PC-3 (cell line): ENCODE data around the gene UPK2. TPM values are rescaled to one million over a fixed set of nuclear protein-coding genes. Genes with fewer than 3 reads are reported as not detected.

Source experiments
- ATAC-seq: fragments of 200-7000 bp; cut with Tn5 transposase; 2 replicates; pipeline ENCODE4 v1.9.1; 2020; ENCODE audit warnings: mild to moderate bottlenecking, moderate library complexity
- BruUV-seq: library from RNA; stranded (reverse); fragments of 400-500 nt; replicated peaks from 2 replicates; lab custom pipeline; 2021; lab: Mats Ljungman, UMichigan
- CTCF ChIA-PET: fragments of 300-600 bp; sonication (Branson Sonifier 250); formaldehyde crosslinking; loops from one replicate; lab custom pipeline; 2022; ENCODE audit warnings: antibody characterized with exemption; lab: Charles Lee
- POLR2A ChIA-PET: fragments of 300-600 bp; sonication (Branson Sonifier 250); formaldehyde crosslinking; loops from one replicate; lab custom pipeline; 2022; ENCODE audit warnings: antibody characterized with exemption; ENCODE audit not compliant: unreplicated experiment; lab: Charles Lee
- DNase-seq: peaks from one replicate; pipeline ENCODE4 v3.0.0-alpha.2; 2015
- H2AFZ ChIP-seq: fragments of 300-600 bp; sonication (generic); 2 replicates; pipeline ENCODE4 v1.6.0; 2016; ENCODE audit warnings: antibody characterized with exemption, low read length
- H3F3A ChIP-seq: fragments of 300-600 bp; sonication (generic); one replicate; pipeline ENCODE4 v1.6.0; 2017; ENCODE audit warnings: antibody characterized with exemption, low read length, control low read depth, mild to moderate bottlenecking; ENCODE audit not compliant: unreplicated experiment
- H3K27ac ChIP-seq: fragments of 300-600 bp; sonication (generic); 2 replicates; pipeline ENCODE4 v1.5.1; 2016; ENCODE audit warnings: mild to moderate bottlenecking, low read length
- H3K27me3 ChIP-seq: fragments of 300-600 bp; sonication (generic); 2 replicates; pipeline ENCODE4 v1.6.1; 2016; ENCODE audit warnings: low read length, mixed read lengths
- H3K36me3 ChIP-seq: fragments of 300-600 bp; sonication (generic); 2 replicates; pipeline ENCODE4 v1.6.1; 2016; ENCODE audit warnings: low read depth, mixed run types, low read length, mixed read lengths
- H3K4me1 ChIP-seq: fragments of 300-600 bp; sonication (generic); 2 replicates; pipeline ENCODE4 v1.5.1; 2016; ENCODE audit warnings: low read length; ENCODE audit not compliant: insufficient read depth
- H3K4me2 ChIP-seq: fragments of 300-600 bp; sonication (generic); 2 replicates; pipeline ENCODE4 v1.6.0; 2016; ENCODE audit warnings: low read length
- H3K4me3 ChIP-seq: fragments of 300-600 bp; sonication (generic); 2 replicates; pipeline ENCODE4 v1.5.1; 2016; ENCODE audit warnings: mild to moderate bottlenecking, low read length, mixed read lengths
- H3K79me2 ChIP-seq: fragments of 300-600 bp; sonication (generic); 2 replicates; pipeline ENCODE4 v1.6.1; 2017; ENCODE audit warnings: low read length, mixed read lengths
- H3K9ac ChIP-seq: fragments of 300-600 bp; sonication (generic); 2 replicates; pipeline ENCODE4 v1.6.0; 2016; ENCODE audit warnings: mild to moderate bottlenecking, low read length
- H3K9me2 ChIP-seq: fragments of 300-600 bp; sonication (generic); replicated peaks from 2 replicates; pipeline ENCODE4 v1.6.1; 2016; ENCODE audit warnings: mixed run types, low read length, mixed read lengths
- H3K9me3 ChIP-seq: fragments of 300-600 bp; sonication (generic); 2 replicates; pipeline ENCODE4 v1.6.1; 2016; ENCODE audit warnings: low read length, mixed read lengths
- H4K20me1 ChIP-seq: fragments of 300-600 bp; sonication (generic); 2 replicates; pipeline ENCODE4 v1.6.1; 2016; ENCODE audit warnings: low read length, mixed read lengths
- EZH2 ChIP-seq: fragments of 300-600 bp; sonication (generic); IDR thresholded peaks from one replicate; pipeline ENCODE4 v1.6.1; 2017; ENCODE audit warnings: antibody characterized with exemption, mild to moderate bottlenecking, low read length; ENCODE audit not compliant: unreplicated experiment
- EZH2phosphoT487 ChIP-seq: fragments of 300-600 bp; sonication (generic); IDR thresholded peaks from 2 replicates; pipeline ENCODE4 v1.6.1; 2018; ENCODE audit warnings: mild to moderate bottlenecking, antibody characterized with exemption, low read length, borderline replicate concordance
- intact Hi-C: fragments of 100-400 bp; cut with micrococcal nuclease; formaldehyde crosslinking; loops from 2 replicates; pipeline ENCODE4 v1.9.0; 2023
- microRNA-seq: library from miRNA; unstranded; fragments of <30 nt; microRNA quantifications from one replicate; pipeline ENCODE4 v1.1.0, GENCODE V29; 2020; ENCODE audit not compliant: unreplicated experiment
- total RNA-seq: library from RNA; depleted of rRNA; stranded (reverse); fragments of >200 nt; gene quantifications from 2 replicates; pipeline ENCODE4 v1.2.3, GENCODE V29; 2014; rRNA removed
- TF ChIP-seq, protein P1 (sequence below): fragments of 300-600 bp; sonication (generic); conservative IDR thresholded peaks from 2 replicates; pipeline ENCODE4 v1.5.1; 2017; ENCODE audit warnings: antibody characterized with exemption, low read depth, mild to moderate bottlenecking, low read length

Gene UPK2
- total RNA-seq, 1 experiment from 2014 or later, result 0.44 TPM

DNA sequence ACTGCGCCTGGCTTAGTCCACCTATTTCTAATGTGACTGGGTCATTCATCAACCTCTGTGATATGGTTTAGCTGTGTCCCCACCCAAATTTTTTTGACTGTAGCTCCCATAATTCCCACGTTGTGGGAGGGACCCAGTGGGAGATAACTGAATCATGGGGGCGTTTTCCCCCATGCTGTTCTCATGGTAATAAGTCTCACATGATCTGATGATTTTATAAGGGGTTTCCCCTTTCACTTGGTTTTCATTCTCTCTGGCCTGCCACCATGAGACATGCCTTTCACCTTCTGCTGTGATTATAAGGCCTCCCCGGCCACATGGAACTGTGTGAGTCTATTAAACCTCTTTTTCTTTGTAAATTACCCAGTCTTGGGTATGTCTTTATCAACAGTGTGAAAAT lies 50.6 kb downstream of the UPK2 start:
- DNase-seq, result no peak
- Histone ChIP-seq H2AFZ (no peak overlapping the region), H3K27me3 (no peaks in the 10 kb centered on the region), H3K4me3 (no peak overlapping the region), H3K9ac (no peak overlapping the region), H3K4me2 (no peak overlapping the region), H3K36me3 (peaks cover 41% of the 10 kb centered on the region), H4K20me1 (no peaks in the 10 kb centered on the region), H3K27ac (no peak overlapping the region), H3K9me2 (no peaks in the 10 kb centered on the region), H3K4me1 (no peaks in the 10 kb centered on the region), H3K79me2 (peaks cover 8% of the 10 kb centered on the region), H3K9me3 (no peaks in the 10 kb centered on the region), H3F3A (no peaks in the 10 kb centered on the region)
- BruUV-seq, result no TSS peak
- intact Hi-C loops, result no loop called here
- TF ChIP-seq EZH2 (no peak), EZH2phosphoT487 (no peak)
- TF ChIP-seq, protein P1, sequence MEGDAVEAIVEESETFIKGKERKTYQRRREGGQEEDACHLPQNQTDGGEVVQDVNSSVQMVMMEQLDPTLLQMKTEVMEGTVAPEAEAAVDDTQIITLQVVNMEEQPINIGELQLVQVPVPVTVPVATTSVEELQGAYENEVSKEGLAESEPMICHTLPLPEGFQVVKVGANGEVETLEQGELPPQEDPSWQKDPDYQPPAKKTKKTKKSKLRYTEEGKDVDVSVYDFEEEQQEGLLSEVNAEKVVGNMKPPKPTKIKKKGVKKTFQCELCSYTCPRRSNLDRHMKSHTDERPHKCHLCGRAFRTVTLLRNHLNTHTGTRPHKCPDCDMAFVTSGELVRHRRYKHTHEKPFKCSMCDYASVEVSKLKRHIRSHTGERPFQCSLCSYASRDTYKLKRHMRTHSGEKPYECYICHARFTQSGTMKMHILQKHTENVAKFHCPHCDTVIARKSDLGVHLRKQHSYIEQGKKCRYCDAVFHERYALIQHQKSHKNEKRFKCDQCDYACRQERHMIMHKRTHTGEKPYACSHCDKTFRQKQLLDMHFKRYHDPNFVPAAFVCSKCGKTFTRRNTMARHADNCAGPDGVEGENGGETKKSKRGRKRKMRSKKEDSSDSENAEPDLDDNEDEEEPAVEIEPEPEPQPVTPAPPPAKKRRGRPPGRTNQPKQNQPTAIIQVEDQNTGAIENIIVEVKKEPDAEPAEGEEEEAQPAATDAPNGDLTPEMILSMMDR, result no peak
- no peak for ATAC-seq
- ChIA-PET CTCF (no interaction called here), POLR2A (no interaction called here)

Small RNA genes within 50 kb of the gene (microRNA-seq; reads per million reads assigned to microRNA genes)
- gene MIR4492, result 0.75 reads per million

Other genes starting within 250 kb of the UPK2 start
- 59.4 and 66.3 TPM in 2 replicates for gene DDX6, start 165.1 kb upstream of the UPK2 start, total RNA-seq
- not detected in 2 replicates for gene CXCR5, start 72.4 kb upstream of the UPK2 start, total RNA-seq
- gene BCL9L, start 30.4 kb upstream of the UPK2 start, total RNA-seq, result 49.7 and 68.2 TPM in 2 replicates
- not detected in 2 replicates for gene FOXR1, start 15.5 kb downstream of the UPK2 start, total RNA-seq
- 83.5 and 88.0 TPM in 2 replicates for gene CENATAC, start 41.8 kb downstream of the UPK2 start, total RNA-seq
- 813 and 931 TPM in 2 replicates for gene RPS25, start 62.0 kb downstream of the UPK2 start, total RNA-seq
- gene TRAPPC4, start 62.5 kb downstream of the UPK2 start, total RNA-seq, result 129 and 150 TPM in 2 replicates
- 31.4 and 35.4 TPM in 2 replicates for gene SLC37A4, start 74.6 kb downstream of the UPK2 start, total RNA-seq
- gene HYOU1, start 100.9 kb downstream of the UPK2 start, total RNA-seq, result 168 and 208 TPM in 2 replicates
- 48.3 and 48.7 TPM in 2 replicates for gene VPS11, start 111.5 kb downstream of the UPK2 start, total RNA-seq
- gene HMBS, start 128.6 kb downstream of the UPK2 start, total RNA-seq, result 9.3 and 22.5 TPM in 2 replicates
- gene DPAGT1, start 145.6 kb downstream of the UPK2 start, total RNA-seq, result 68.0 and 82.4 TPM in 2 replicates
- 16.8 and 17.2 TPM in 2 replicates for gene C2CD2L, start 151.0 kb downstream of the UPK2 start, total RNA-seq
- 14.7 and 24.7 TPM in 2 replicates for gene HINFP, start 165.3 kb downstream of the UPK2 start, total RNA-seq
- 0.15 and 0.63 TPM in 2 replicates for gene ABCG4, start 192.8 kb downstream of the UPK2 start, total RNA-seq
- 16.8 and 17.2 TPM in 2 replicates for gene NLRX1, start 212.4 kb downstream of the UPK2 start, total RNA-seq
- 0.87 TPM in 1 of 2 replicates, not detected in the other for gene NHERF4, start 229.2 kb downstream of the UPK2 start, total RNA-seq